ENCODE data around the gene SV2C. TPM values are rescaled to one million over a fixed set of nuclear protein-coding genes. Genes with fewer than 3 reads are reported as not detected.

Gene SV2C
- total RNA-seq, 3 donors from 2014 or later = 0.54 to 1.2 (median 0.58) TPM

GRCh38 chr5:76273206-76273885 lies 190.2 kb downstream of the SV2C start:
- intact Hi-C loops (cut with DNase I, micrococcal nuclease) = no loop called here
- no peaks in the 10 kb centered on the region for H3K36me3 ChIP-seq (ENCODE audit: low read depth)
- TF ChIP-seq CTCF (IDR thresholded peaks at IDR 0.05) = no peak
- peak; percentile 97 for ATAC-seq
- H3K4me3 ChIP-seq = no peak overlapping the region
- peak in 2 of 3 donors; percentile 58 to 62 for DNase-seq
- no peaks in the 10 kb centered on the region for H3K9me3 ChIP-seq
- no peaks in the 10 kb centered on the region for H3K4me1 ChIP-seq (ENCODE audit: low read depth)

- DNase-seq (no peak), ATAC-seq (no peak)
- Histone ChIP-seq H3K36me3 (ENCODE audit: low read depth) (no peaks in the 10 kb centered on the region), H3K4me1 (ENCODE audit: low read depth) (no peaks in the 10 kb centered on the region), H3K4me3 (no peak overlapping the region), H3K9me3 (no peaks in the 10 kb centered on the region)
- intact Hi-C loops (cut with DNase I, micrococcal nuclease) = no loop called here
- TF ChIP-seq CTCF (IDR thresholded peaks at IDR 0.05) = no peak
Observed at GRCh38 chr5:76274571-76274970, 191.4 kb downstream of the SV2C start.

- Histone ChIP-seq H3K4me3 (no peak overlapping the region), H3K4me1 (ENCODE audit: low read depth) (no peaks in the 10 kb centered on the region), H3K36me3 (ENCODE audit: low read depth) (no peaks in the 10 kb centered on the region), H3K9me3 (no peaks in the 10 kb centered on the region)
- intact Hi-C loops (cut with DNase I, micrococcal nuclease) = no loop called here
- DNase-seq = no peak
- no peak for TF ChIP-seq CTCF (IDR thresholded peaks at IDR 0.05)
- ATAC-seq = no peak
Observed at GRCh38 chr5:76277736-76278135, 194.6 kb downstream of the SV2C start.

- DNase-seq (no peak), ATAC-seq (no peak)
- no peaks in the 10 kb centered on the region for H3K4me1 ChIP-seq (ENCODE audit: low read depth)
- intact Hi-C loops (cut with DNase I, micrococcal nuclease) = no loop called here
- H3K4me3 ChIP-seq = no peak overlapping the region
- H3K9me3 ChIP-seq = no peaks in the 10 kb centered on the region
- no peak for TF ChIP-seq CTCF (IDR thresholded peaks at IDR 0.05)
- no peaks in the 10 kb centered on the region for H3K36me3 ChIP-seq (ENCODE audit: low read depth)
Observed at GRCh38 chr5:76278261-76278789, 195.1 kb downstream of the SV2C start.

GRCh38 chr5:76280494-76280893 lies 197.3 kb downstream of the SV2C start:
- DNase-seq (no peak), ATAC-seq (no peak)
- H3K36me3 ChIP-seq (ENCODE audit: low read depth) = no peaks in the 10 kb centered on the region
- TF ChIP-seq CTCF (IDR thresholded peaks at IDR 0.05) = no peak
- no peak overlapping the region for H3K4me3 ChIP-seq
- no peaks in the 10 kb centered on the region for H3K9me3 ChIP-seq
- H3K4me1 ChIP-seq (ENCODE audit: low read depth) = no peaks in the 10 kb centered on the region
- intact Hi-C loops (cut with DNase I, micrococcal nuclease) = no loop called here

Data from mucosa of descending colon (tissue), 3 donors.